Thoracic aorta (tissue), 2 donors: ENCODE results near the gene METTL27. TPM values are rescaled to one million over a fixed set of nuclear protein-coding genes. Genes with fewer than 3 reads are reported as not detected.

Source experiments
- ATAC-seq: fragments of 150-250 bp; one replicate; pipeline ENCODE4 v1.8.0; 2017; ENCODE audit warnings: low read depth; ENCODE audit not compliant: insufficient number of reproducible peaks, low FRiP score
- DNase-seq: peaks from one replicate; pipeline ENCODE4 v3.0.0-alpha.2; 2020; ENCODE audit warnings: low spot score
- H3K27ac ChIP-seq, 2 donors: fragments of 200-600 bp; sonication (generic); 1 replicate in 1 of 2; 2 replicates in 1 of 2; pipeline ENCODE4 v1.5.1; 2016; ENCODE audit warnings: mild to moderate bottlenecking in 2 of 2, moderate library complexity in 2 of 2
- H3K27me3 ChIP-seq: fragments of 200-600 bp; sonication (generic); replicated peaks from 2 replicates; pipeline ENCODE4 v1.6.0; 2016; ENCODE audit warnings: mild to moderate bottlenecking; ENCODE audit not compliant: insufficient read depth
- H3K36me3 ChIP-seq: fragments of 200-600 bp; sonication (generic); one replicate; pipeline ENCODE4 v1.5.1; 2016
- H3K4me1 ChIP-seq, 2 donors: fragments of 200-600 bp; sonication (generic); 1 replicate in 1 of 2; 2 replicates in 1 of 2; pipeline versions ENCODE4 v1.5.1 to v1.6.0; 2016; ENCODE audit warnings: low read depth in 2 of 2, mild to moderate bottlenecking in 1 of 2; ENCODE audit not compliant: control insufficient read depth in 1 of 2
- H3K4me3 ChIP-seq: fragments of 200-600 bp; sonication (generic); 2 replicates; pipeline ENCODE4 v1.5.1; 2016; ENCODE audit warnings: mild to moderate bottlenecking
- H3K9me3 ChIP-seq: fragments of 200-600 bp; sonication (generic); 2 replicates; pipeline ENCODE4 v1.5.1; 2016
- CTCF ChIP-seq: fragments of 200-600 bp; sonication (generic); IDR thresholded peaks from one replicate; pipeline ENCODE4 v1.5.1; 2019; ENCODE audit warnings: antibody characterized with exemption
- total RNA-seq, 2 donors: library from RNA; depleted of rRNA; stranded (reverse); fragments of >200 nt; gene quantifications; one replicate each; pipeline versions ENCODE4 v1.1.0 to v1.2.3, GENCODE V29; 2016

Gene METTL27
- total RNA-seq, 2 donors from 2014 or later, result 1.2 TPM; not detected in 1

- Histone ChIP-seq H3K36me3 (no peaks in the 10 kb centered on the region), H3K27ac (no peak within 1 kb of the TSS), H3K27me3 (no peaks in the 10 kb centered on the region), H3K9me3 (no peaks in the 10 kb centered on the region), H3K4me3 (no peak within 1 kb of the TSS), H3K4me1 (peaks cover 3 to 7% of the 10 kb centered on the region in 2 donors)
- no peak for DNase-seq
- ATAC-seq, result no peak
- TF ChIP-seq CTCF, result no peak
Observed at GRCh38 chr7:73830681-73831583, 11.4 kb downstream of the METTL27 start, which contains the start of gene CLDN4. Gene CLDN4 (plus strand): TSS chr7:73830996. CDS start chr7:73831202, 206 bp downstream.

GRCh38 chr7:73829921-73830680 lies 12.2 kb downstream of the METTL27 start:
- H3K9me3 ChIP-seq, result no peaks in the 10 kb centered on the region
- no peaks in the 10 kb centered on the region for H3K36me3 ChIP-seq
- ATAC-seq (no peak), DNase-seq (no peak)
- no peak overlapping the region for H3K27ac ChIP-seq
- no peaks in the 10 kb centered on the region for H3K27me3 ChIP-seq
- no peak overlapping the region for H3K4me3 ChIP-seq
- peaks cover 3 to 7% of the 10 kb centered on the region in 2 donors for H3K4me1 ChIP-seq
- TF ChIP-seq CTCF, result no peak

DNA sequence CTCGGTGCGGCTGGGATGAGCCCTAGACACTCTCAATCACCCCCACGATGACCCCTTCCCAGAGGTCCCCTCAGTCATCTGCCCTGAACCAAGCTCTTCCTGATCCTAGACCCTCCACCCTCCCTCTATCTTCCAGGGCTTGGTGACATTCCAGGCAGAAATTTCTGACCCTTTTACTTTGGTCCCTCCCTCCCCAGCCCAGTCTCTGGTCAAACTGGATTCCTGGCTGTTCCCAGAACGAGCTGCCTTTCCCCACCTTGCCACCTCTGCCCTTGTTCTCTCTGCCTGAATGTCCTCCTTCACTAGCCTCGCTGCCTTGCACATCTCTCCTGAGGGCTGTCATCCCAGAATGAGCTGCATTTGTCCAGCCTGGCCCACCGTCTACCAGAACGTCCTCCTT lies 12.8 kb downstream of the METTL27 start:
- H3K27me3 ChIP-seq, result no peaks in the 10 kb centered on the region
- no peak for TF ChIP-seq CTCF
- DNase-seq (no peak), ATAC-seq (no peak)
- peaks cover 3 to 7% of the 10 kb centered on the region in 2 donors for H3K4me1 ChIP-seq
- no peaks in the 10 kb centered on the region for H3K9me3 ChIP-seq
- no peak overlapping the region for H3K27ac ChIP-seq
- no peak overlapping the region for H3K4me3 ChIP-seq
- no peaks in the 10 kb centered on the region for H3K36me3 ChIP-seq

DNA sequence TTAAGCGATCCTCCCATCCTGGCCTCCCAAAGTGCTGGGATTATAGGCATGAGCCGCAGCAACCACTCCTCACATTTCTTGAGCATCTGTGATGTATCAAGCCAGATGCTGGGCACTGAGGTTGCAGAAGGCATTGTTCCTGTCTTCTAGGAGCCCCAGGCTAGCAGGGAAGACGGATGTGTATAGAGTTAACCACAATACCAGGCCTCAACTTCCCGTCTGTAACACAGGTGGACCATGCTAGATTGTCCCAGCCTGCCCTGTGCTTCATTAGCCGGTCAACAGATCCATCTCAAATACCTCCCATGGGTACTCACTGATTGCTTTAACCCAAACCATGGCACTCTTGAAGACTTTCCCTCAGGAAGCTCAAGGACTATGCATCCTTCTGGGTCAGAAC lies 13.3 kb downstream of the METTL27 start:
- Histone ChIP-seq H3K27me3 (no peaks in the 10 kb centered on the region), H3K36me3 (no peaks in the 10 kb centered on the region), H3K4me3 (no peak overlapping the region), H3K9me3 (no peaks in the 10 kb centered on the region), H3K27ac (no peak overlapping the region), H3K4me1 (peaks cover 3 to 7% of the 10 kb centered on the region in 2 donors)
- no peak for TF ChIP-seq CTCF
- no peak for DNase-seq
- no peak for ATAC-seq
